ENCODE data around the gene BNIP5.

The BNIP5 gene

DNA sequence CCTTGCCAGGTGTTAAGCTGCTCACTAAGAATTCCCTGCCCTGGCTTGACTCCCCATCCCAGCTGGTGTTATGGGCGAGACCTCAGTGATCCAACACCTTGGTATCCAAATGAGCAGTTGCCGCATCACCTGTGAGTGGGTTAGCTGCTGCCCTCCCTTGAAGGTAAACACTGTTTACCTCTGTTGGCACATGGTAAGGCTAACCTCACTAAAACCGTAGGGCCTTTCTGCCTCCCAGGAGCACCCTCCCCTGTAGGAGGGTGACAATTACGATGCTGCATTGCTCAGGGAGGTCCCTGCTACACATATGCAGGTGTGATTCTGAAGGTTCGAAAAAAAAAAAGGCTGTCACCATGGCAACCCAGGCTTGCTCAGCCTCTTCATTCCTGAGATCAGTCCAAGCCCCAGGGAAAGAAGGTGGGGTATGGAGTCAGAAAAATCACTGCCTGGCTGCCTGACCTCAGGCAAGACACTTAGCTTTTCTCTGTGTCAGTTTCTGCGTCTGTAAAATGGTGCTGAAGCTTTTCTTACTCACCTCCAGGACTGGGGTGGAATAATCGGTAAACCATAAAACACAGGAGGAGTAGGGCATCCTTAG lies 47.3 kb downstream of the BNIP5 start:
- H3K4me3 ChIP-seq (ENCODE audit: low read length) = no peak overlapping the region
- H3K27ac ChIP-seq (ENCODE audit: low read length) = no peak overlapping the region
- peaks cover 45% of the 10 kb centered on the region for H3K27me3 ChIP-seq (ENCODE audit: low read depth, low read length)
- H3K4me1 ChIP-seq (ENCODE audit: low read length) = no peaks in the 10 kb centered on the region
- H3K79me2 ChIP-seq (ENCODE audit: low read length) = no peaks in the 10 kb centered on the region
- no peaks in the 10 kb centered on the region for H3K36me3 ChIP-seq (replicated peaks; ENCODE audit: low read depth, low read length)
- no peaks in the 10 kb centered on the region for H4K20me1 ChIP-seq (ENCODE audit: insufficient read depth, low read length)
- H2AFZ ChIP-seq (ENCODE audit: low read depth, low read length) = no peak overlapping the region
- H3K9me3 ChIP-seq (ENCODE audit: insufficient read depth, low read length) = no peaks in the 10 kb centered on the region
- no peak overlapping the region for H3K9ac ChIP-seq (ENCODE audit: low read length)
- H3K4me2 ChIP-seq (ENCODE audit: low read length) = no peak overlapping the region
- TF ChIP-seq, protein P1, sequence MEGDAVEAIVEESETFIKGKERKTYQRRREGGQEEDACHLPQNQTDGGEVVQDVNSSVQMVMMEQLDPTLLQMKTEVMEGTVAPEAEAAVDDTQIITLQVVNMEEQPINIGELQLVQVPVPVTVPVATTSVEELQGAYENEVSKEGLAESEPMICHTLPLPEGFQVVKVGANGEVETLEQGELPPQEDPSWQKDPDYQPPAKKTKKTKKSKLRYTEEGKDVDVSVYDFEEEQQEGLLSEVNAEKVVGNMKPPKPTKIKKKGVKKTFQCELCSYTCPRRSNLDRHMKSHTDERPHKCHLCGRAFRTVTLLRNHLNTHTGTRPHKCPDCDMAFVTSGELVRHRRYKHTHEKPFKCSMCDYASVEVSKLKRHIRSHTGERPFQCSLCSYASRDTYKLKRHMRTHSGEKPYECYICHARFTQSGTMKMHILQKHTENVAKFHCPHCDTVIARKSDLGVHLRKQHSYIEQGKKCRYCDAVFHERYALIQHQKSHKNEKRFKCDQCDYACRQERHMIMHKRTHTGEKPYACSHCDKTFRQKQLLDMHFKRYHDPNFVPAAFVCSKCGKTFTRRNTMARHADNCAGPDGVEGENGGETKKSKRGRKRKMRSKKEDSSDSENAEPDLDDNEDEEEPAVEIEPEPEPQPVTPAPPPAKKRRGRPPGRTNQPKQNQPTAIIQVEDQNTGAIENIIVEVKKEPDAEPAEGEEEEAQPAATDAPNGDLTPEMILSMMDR (IDR thresholded peaks at IDR 0.05; ENCODE audit: low read depth, low read length) = no peak
- no peak for TF ChIP-seq EZH2phosphoT487 (IDR thresholded peaks at IDR 0.05; ENCODE audit: low read depth)

- H3K27me3 ChIP-seq (ENCODE audit: low read depth, low read length) = peaks cover 59% of the 10 kb centered on the region
- H3K9ac ChIP-seq (ENCODE audit: low read length) = no peak overlapping the region
- TF ChIP-seq EZH2phosphoT487 (IDR thresholded peaks at IDR 0.05; ENCODE audit: low read depth) = no peak
- TF ChIP-seq, protein P1 (IDR thresholded peaks at IDR 0.05; ENCODE audit: low read depth, low read length) = no peak
- no peaks in the 10 kb centered on the region for H3K36me3 ChIP-seq (replicated peaks; ENCODE audit: low read depth, low read length)
- no peaks in the 10 kb centered on the region for H3K9me3 ChIP-seq (ENCODE audit: insufficient read depth, low read length)
- H3K27ac ChIP-seq (ENCODE audit: low read length) = no peak overlapping the region
- no peaks in the 10 kb centered on the region for H3K4me1 ChIP-seq (ENCODE audit: low read length)
- H3K4me2 ChIP-seq (ENCODE audit: low read length) = no peak overlapping the region
- no peaks in the 10 kb centered on the region for H4K20me1 ChIP-seq (ENCODE audit: insufficient read depth, low read length)
- H3K4me3 ChIP-seq (ENCODE audit: low read length) = no peak overlapping the region
- no peaks in the 10 kb centered on the region for H3K79me2 ChIP-seq (ENCODE audit: low read length)
- no peak overlapping the region for H2AFZ ChIP-seq (ENCODE audit: low read depth, low read length)
These were observed 49.8 kb downstream of the BNIP5 start for GRCh38 chr6:36286858-36287257.

DNA sequence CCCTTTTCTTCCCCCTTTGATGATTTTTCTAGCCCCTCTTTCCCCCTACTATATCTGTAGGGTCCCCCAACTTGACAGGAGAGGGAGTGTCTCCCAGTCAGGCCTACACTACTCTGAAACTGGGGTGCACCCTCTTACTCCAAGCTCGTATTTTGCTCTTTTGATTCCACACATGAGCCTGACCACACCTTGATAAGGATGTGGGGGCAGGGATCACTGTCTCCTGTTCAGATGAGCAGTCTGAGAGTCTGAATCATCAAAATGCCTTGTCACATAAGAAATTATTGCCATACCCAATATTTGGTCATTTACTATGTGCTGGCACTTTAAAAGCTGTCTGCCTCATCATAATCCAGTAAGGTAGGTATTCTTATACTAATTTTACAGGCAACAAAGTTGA lies 50.9 kb downstream of the BNIP5 start:
- Histone ChIP-seq H3K4me2 (ENCODE audit: low read length) (no peak overlapping the region), H3K79me2 (ENCODE audit: low read length) (no peaks in the 10 kb centered on the region), H3K4me1 (ENCODE audit: low read length) (peaks cover 6% of the 10 kb centered on the region), H3K9ac (ENCODE audit: low read length) (no peak overlapping the region), H3K36me3 (replicated peaks; ENCODE audit: low read depth, low read length) (no peaks in the 10 kb centered on the region), H3K27ac (ENCODE audit: low read length) (no peak overlapping the region), H3K9me3 (ENCODE audit: insufficient read depth, low read length) (no peaks in the 10 kb centered on the region), H4K20me1 (ENCODE audit: insufficient read depth, low read length) (no peaks in the 10 kb centered on the region), H3K27me3 (ENCODE audit: low read depth, low read length) (peaks cover 62% of the 10 kb centered on the region), H3K4me3 (ENCODE audit: low read length) (no peak overlapping the region), H2AFZ (ENCODE audit: low read depth, low read length) (no peak overlapping the region)
- no peak for TF ChIP-seq EZH2phosphoT487 (IDR thresholded peaks at IDR 0.05; ENCODE audit: low read depth)
- TF ChIP-seq, protein P1 (IDR thresholded peaks at IDR 0.05; ENCODE audit: low read depth, low read length) = no peak

- Histone ChIP-seq H3K9ac (ENCODE audit: low read length) (no peak overlapping the region), H3K4me2 (ENCODE audit: low read length) (no peak overlapping the region), H3K36me3 (replicated peaks; ENCODE audit: low read depth, low read length) (no peaks in the 10 kb centered on the region), H4K20me1 (ENCODE audit: insufficient read depth, low read length) (no peaks in the 10 kb centered on the region), H3K79me2 (ENCODE audit: low read length) (no peaks in the 10 kb centered on the region), H3K9me3 (ENCODE audit: insufficient read depth, low read length) (no peaks in the 10 kb centered on the region), H3K4me3 (ENCODE audit: low read length) (no peak overlapping the region), H2AFZ (ENCODE audit: low read depth, low read length) (no peak overlapping the region), H3K4me1 (ENCODE audit: low read length) (peaks cover 11% of the 10 kb centered on the region), H3K27me3 (ENCODE audit: low read depth, low read length) (peaks cover 58% of the 10 kb centered on the region), H3K27ac (ENCODE audit: low read length) (no peak overlapping the region)
- TF ChIP-seq, protein P1 (IDR thresholded peaks at IDR 0.05; ENCODE audit: low read depth, low read length) = no peak
- TF ChIP-seq EZH2phosphoT487 (IDR thresholded peaks at IDR 0.05; ENCODE audit: low read depth) = no peak
These were observed 51.5 kb downstream of the BNIP5 start for GRCh38 chr6:36285187-36285671.
